Thyroid gland (tissue), 4 donors: ENCODE data around the gene FAM193A.

Experiments used
- POLR2A ChIP-seq, 2 donors: fragments of 450-650 bp; IDR thresholded peaks; one replicate each; pipeline ENCODE4 v1.6.1; 2017; ENCODE audit warnings: antibody characterized with exemption in 2 of 2, mild to moderate bottlenecking in 2 of 2, moderate library complexity in 1 of 2
- TF ChIP-seq, protein P1 (sequence below), 6 experiments: fragments of 200-600 bp in 3 of 6; fragments of 450-650 bp in 3 of 6; sonication (generic) in 3 of 6; IDR thresholded peaks; one replicate each; pipeline ENCODE4 v1.5.1; 2016 to 2019; ENCODE audit warnings: antibody characterized with exemption in 6 of 6, mild to moderate bottlenecking in 2 of 6, inconsistent platforms in 1 of 6, moderate library complexity in 1 of 6

- TF ChIP-seq, protein P1, sequence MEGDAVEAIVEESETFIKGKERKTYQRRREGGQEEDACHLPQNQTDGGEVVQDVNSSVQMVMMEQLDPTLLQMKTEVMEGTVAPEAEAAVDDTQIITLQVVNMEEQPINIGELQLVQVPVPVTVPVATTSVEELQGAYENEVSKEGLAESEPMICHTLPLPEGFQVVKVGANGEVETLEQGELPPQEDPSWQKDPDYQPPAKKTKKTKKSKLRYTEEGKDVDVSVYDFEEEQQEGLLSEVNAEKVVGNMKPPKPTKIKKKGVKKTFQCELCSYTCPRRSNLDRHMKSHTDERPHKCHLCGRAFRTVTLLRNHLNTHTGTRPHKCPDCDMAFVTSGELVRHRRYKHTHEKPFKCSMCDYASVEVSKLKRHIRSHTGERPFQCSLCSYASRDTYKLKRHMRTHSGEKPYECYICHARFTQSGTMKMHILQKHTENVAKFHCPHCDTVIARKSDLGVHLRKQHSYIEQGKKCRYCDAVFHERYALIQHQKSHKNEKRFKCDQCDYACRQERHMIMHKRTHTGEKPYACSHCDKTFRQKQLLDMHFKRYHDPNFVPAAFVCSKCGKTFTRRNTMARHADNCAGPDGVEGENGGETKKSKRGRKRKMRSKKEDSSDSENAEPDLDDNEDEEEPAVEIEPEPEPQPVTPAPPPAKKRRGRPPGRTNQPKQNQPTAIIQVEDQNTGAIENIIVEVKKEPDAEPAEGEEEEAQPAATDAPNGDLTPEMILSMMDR (IDR thresholded peaks at IDR 0.05), result no peak
- TF ChIP-seq POLR2A (IDR thresholded peaks at IDR 0.05), result no peak
Measured at GRCh38 chr4:2721586-2721985, 185.1 kb downstream of the FAM193A start.
